ENCODE results near the gene LBP.

- TF ChIP-seq CTCF (IDR thresholded peaks at IDR 0.05; ENCODE audit: borderline replicate concordance, extremely low read depth, low read length, poor library complexity, severe bottlenecking) (no peak), EZH2 (IDR thresholded peaks at IDR 0.05; ENCODE audit: borderline replicate concordance, low read depth, low read length, severe bottlenecking) (no peak)
Observed at GRCh38 chr20:38369389-38369788, 23.1 kb downstream of the LBP start.

Measured in DND-41 (cell line).